GM12878 (cell line): ENCODE data around the gene RETREG3. TPM values are rescaled to one million over a fixed set of nuclear protein-coding genes. Genes with fewer than 3 reads are reported as not detected.

Experiments used
- ATF7 ChIP-seq: fragments of 450-650 bp; IDR thresholded peaks from 2 replicates; pipeline ENCODE4 v1.6.1; 2016; ENCODE audit warnings: low read depth, mild to moderate bottlenecking
- FOS ChIP-seq: IDR thresholded peaks from 3 replicates; pipeline ENCODE4 v1.6.1; 2011; ENCODE audit warnings: borderline replicate concordance; ENCODE audit not compliant: insufficient read length; ENCODE audit errors: extremely low read depth
- IKZF1 ChIP-seq: fragments of 450-650 bp; conservative IDR thresholded peaks from 2 replicates; pipeline ENCODE4 v1.6.1; 2017; ENCODE audit warnings: antibody characterized with exemption, mild to moderate bottlenecking
- MYC ChIP-seq: IDR thresholded peaks from 2 replicates; pipeline ENCODE4 v1.6.1; 2011; ENCODE audit warnings: mild to moderate bottlenecking, low read length, moderate library complexity, inconsistent platforms; ENCODE audit not compliant: insufficient read depth, insufficient replicate concordance, insufficient read length, severe bottlenecking
- NBN ChIP-seq: fragments of 450-650 bp; IDR thresholded peaks from 2 replicates; pipeline ENCODE4 v1.6.1; 2016
- POU2F2 ChIP-seq: IDR thresholded peaks from 3 replicates; pipeline ENCODE4 v1.6.1; 2011; ENCODE audit warnings: low read depth, mild to moderate bottlenecking, low read length, borderline replicate concordance
- SRF ChIP-seq, 2 experiments: IDR thresholded peaks; 2 replicates each; pipeline ENCODE4 v1.6.1; 2011; ENCODE audit warnings: low read depth in 2 of 2, low read length in 2 of 2, mild to moderate bottlenecking in 1 of 2, moderate library complexity in 1 of 2
- ZSCAN29 ChIP-seq: fragments of 450-650 bp; IDR thresholded peaks from 2 replicates; pipeline ENCODE4 v1.6.1; 2017; ENCODE audit warnings: mild to moderate bottlenecking, moderate library complexity
- polyA plus RNA-seq, 11 experiments: library from polyadenylated mRNA; depleted of rRNA in 4 of 11; unstranded in 6 of 11; stranded (reverse) in 5 of 11; fragments of >200 nt; fragmentation: Nextera tagmentation in 4 of 11; fragmentation: Illumina TruSeq in 1 of 11; extraction: Ambion mirVana in 4 of 11; extraction: Trizol in 1 of 11; gene quantifications; 1 replicate in 1 of 11; 2 replicates in 10 of 11; pipeline versions ENCODE4 v1.2.1 to v1.2.3, GENCODE V29; 2011 to 2016; ENCODE audit warnings: inconsistent platforms in 2 of 11, missing spikeins in 2 of 11, low read depth in 1 of 11
- total RNA-seq, 4 experiments: library from RNA; depleted of rRNA in 3 of 4; stranded (reverse); fragments of >200 nt in 3 of 4; fragmentation: Illumina TruSeq in 1 of 4; extraction: Trizol in 1 of 4; gene quantifications; 2 replicates each; pipeline versions ENCODE4 v1.2.1 to v1.2.3, GENCODE V29; 2013 to 2021
- TF ChIP-seq, protein P1 (sequence below): fragments of 450-650 bp; formaldehyde crosslinking; IDR thresholded peaks from 2 replicates; pipeline ENCODE4 v1.5.0; 2022; ENCODE audit warnings: mild to moderate bottlenecking, missing genetic modification characterization
- TF ChIP-seq, protein P2 (sequence below), 3 experiments: IDR thresholded peaks in 2 of 3; conservative IDR thresholded peaks in 1 of 3; 2 replicates each; pipeline ENCODE4 v1.5.1; 2011; ENCODE audit warnings: low read depth in 3 of 3, low read length in 3 of 3, mild to moderate bottlenecking in 3 of 3, control low read depth in 2 of 3, moderate library complexity in 2 of 3, inconsistent platforms in 1 of 3, mixed read lengths in 1 of 3; ENCODE audit not compliant: control insufficient read depth in 2 of 3, insufficient read depth in 1 of 3; ENCODE audit errors: extremely low read depth in 1 of 3
- TF ChIP-seq, protein P3 (sequence below): fragments of 450-650 bp; IDR thresholded peaks from 2 replicates; pipeline ENCODE4 v1.6.1; 2014; ENCODE audit warnings: mild to moderate bottlenecking
- TF ChIP-seq, protein P4 (sequence below): fragments of 450-650 bp; IDR thresholded peaks from 2 replicates; pipeline ENCODE4 v1.6.1; 2017; ENCODE audit warnings: low read depth, mild to moderate bottlenecking, moderate library complexity
- TF ChIP-seq, protein P5 (sequence below): fragments of 450-650 bp; IDR thresholded peaks from 2 replicates; pipeline ENCODE4 v1.6.1; 2016; ENCODE audit warnings: mild to moderate bottlenecking
- TF ChIP-seq, protein P6 (sequence below): fragments of 450-650 bp; conservative IDR thresholded peaks from 2 replicates; pipeline ENCODE4 v1.6.1; 2017; ENCODE audit warnings: mild to moderate bottlenecking, moderate library complexity
- TF ChIP-seq, protein P7 (sequence below): fragments of 450-650 bp; IDR thresholded peaks from 2 replicates; pipeline ENCODE4 v1.6.1; 2016; ENCODE audit warnings: mild to moderate bottlenecking

Gene RETREG3
- total and polyA plus RNA-seq, 10 of the 15 experiments (the other 5 are each of a cell fraction or from before 2014, with no cell fraction given): 7.0 to 50.6 (median 27.3) TPM

DNA sequence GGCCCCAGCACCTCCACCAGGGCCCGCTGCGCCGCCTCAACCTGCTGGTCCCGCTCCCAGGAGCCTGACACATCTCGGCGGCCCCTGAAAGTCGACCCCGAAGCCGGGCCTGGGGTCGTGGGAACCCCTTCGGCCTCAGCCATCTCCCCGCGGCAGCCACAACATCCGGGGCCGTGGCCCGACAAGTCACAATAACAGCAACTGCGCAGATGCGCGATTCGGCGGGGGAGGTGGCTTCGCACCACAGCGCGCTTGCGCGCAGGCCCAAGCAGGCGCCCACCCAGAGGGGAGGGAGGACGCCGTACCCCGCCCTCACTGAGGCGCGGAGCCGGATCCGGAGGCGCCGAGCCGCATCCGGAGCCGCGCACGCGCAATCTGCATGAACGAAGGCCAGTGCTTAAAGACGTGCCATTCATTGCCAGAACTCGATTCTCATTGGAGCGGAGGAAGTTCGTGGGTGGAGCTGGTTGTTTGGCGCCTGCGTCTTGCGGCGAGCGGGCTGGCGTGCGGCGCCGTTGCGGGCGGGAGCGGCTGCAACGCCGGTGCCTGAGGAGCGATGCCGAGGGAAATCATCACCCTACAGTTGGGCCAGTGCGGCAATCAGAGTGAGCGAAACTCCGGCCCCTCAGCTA, at the start of gene RETREG3, which contains the start of gene TUBG1 (continued):
- TF ChIP-seq, protein P1, sequence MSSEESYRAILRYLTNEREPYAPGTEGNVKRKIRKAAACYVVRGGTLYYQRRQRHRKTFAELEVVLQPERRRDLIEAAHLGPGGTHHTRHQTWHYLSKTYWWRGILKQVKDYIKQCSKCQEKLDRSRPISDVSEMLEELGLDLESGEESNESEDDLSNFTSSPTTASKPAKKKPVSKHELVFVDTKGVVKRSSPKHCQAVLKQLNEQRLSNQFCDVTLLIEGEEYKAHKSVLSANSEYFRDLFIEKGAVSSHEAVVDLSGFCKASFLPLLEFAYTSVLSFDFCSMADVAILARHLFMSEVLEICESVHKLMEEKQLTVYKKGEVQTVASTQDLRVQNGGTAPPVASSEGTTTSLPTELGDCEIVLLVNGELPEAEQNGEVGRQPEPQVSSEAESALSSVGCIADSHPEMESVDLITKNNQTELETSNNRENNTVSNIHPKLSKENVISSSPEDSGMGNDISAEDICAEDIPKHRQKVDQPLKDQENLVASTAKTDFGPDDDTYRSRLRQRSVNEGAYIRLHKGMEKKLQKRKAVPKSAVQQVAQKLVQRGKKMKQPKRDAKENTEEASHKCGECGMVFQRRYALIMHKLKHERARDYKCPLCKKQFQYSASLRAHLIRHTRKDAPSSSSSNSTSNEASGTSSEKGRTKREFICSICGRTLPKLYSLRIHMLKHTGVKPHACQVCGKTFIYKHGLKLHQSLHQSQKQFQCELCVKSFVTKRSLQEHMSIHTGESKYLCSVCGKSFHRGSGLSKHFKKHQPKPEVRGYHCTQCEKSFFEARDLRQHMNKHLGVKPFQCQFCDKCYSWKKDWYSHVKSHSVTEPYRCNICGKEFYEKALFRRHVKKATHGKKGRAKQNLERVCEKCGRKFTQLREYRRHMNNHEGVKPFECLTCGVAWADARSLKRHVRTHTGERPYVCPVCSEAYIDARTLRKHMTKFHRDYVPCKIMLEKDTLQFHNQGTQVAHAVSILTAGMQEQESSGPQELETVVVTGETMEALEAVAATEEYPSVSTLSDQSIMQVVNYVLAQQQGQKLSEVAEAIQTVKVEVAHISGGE (CRISPR knock-in tag): no peak
- TF ChIP-seq, protein P2, sequence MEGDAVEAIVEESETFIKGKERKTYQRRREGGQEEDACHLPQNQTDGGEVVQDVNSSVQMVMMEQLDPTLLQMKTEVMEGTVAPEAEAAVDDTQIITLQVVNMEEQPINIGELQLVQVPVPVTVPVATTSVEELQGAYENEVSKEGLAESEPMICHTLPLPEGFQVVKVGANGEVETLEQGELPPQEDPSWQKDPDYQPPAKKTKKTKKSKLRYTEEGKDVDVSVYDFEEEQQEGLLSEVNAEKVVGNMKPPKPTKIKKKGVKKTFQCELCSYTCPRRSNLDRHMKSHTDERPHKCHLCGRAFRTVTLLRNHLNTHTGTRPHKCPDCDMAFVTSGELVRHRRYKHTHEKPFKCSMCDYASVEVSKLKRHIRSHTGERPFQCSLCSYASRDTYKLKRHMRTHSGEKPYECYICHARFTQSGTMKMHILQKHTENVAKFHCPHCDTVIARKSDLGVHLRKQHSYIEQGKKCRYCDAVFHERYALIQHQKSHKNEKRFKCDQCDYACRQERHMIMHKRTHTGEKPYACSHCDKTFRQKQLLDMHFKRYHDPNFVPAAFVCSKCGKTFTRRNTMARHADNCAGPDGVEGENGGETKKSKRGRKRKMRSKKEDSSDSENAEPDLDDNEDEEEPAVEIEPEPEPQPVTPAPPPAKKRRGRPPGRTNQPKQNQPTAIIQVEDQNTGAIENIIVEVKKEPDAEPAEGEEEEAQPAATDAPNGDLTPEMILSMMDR (IDR thresholded peaks at IDR 0.05 in 2 of 3, conservative IDR thresholded peaks at IDR 0.05 in 1 of 3; ENCODE audit: control insufficient read depth in 2 of 3, extremely low read depth in 1 of 3, insufficient read depth in 1 of 3, low read depth in 3 of 3, low read length in 3 of 3): peak; percentile 16 to 24 (median 20); a peak in 2 of 6 replicates
- TF ChIP-seq, protein P3, sequence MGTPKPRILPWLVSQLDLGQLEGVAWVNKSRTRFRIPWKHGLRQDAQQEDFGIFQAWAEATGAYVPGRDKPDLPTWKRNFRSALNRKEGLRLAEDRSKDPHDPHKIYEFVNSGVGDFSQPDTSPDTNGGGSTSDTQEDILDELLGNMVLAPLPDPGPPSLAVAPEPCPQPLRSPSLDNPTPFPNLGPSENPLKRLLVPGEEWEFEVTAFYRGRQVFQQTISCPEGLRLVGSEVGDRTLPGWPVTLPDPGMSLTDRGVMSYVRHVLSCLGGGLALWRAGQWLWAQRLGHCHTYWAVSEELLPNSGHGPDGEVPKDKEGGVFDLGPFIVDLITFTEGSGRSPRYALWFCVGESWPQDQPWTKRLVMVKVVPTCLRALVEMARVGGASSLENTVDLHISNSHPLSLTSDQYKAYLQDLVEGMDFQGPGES: no peak
- TF ChIP-seq NBN (0 out of 2 replicates have a peak, but pooled peaks have one; percentile 18), IKZF1 (peak; percentile 76), MYC (no peak), ATF7 (no peak), POU2F2 (peak; percentile 25; the same call in 2 of the 3 replicates), ZSCAN29 (no peak), FOS (no peak), SRF (IDR thresholded peaks at IDR 0.05; ENCODE audit: low read depth in 2 of 2, low read length in 2 of 2) (no peak)
- TF ChIP-seq, protein P4, sequence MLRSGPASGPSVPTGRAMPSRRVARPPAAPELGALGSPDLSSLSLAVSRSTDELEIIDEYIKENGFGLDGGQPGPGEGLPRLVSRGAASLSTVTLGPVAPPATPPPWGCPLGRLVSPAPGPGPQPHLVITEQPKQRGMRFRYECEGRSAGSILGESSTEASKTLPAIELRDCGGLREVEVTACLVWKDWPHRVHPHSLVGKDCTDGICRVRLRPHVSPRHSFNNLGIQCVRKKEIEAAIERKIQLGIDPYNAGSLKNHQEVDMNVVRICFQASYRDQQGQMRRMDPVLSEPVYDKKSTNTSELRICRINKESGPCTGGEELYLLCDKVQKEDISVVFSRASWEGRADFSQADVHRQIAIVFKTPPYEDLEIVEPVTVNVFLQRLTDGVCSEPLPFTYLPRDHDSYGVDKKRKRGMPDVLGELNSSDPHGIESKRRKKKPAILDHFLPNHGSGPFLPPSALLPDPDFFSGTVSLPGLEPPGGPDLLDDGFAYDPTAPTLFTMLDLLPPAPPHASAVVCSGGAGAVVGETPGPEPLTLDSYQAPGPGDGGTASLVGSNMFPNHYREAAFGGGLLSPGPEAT: 0 out of 2 replicates have a peak, but pooled peaks have one; percentile 18
- TF ChIP-seq, protein P5, sequence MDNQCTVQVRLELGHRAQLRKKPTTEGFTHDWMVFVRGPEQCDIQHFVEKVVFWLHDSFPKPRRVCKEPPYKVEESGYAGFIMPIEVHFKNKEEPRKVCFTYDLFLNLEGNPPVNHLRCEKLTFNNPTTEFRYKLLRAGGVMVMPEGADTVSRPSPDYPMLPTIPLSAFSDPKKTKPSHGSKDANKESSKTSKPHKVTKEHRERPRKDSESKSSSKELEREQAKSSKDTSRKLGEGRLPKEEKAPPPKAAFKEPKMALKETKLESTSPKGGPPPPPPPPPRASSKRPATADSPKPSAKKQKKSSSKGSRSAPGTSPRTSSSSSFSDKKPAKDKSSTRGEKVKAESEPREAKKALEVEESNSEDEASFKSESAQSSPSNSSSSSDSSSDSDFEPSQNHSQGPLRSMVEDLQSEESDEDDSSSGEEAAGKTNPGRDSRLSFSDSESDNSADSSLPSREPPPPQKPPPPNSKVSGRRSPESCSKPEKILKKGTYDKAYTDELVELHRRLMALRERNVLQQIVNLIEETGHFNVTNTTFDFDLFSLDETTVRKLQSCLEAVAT: 0 out of 2 replicates have a peak, but pooled peaks have one; percentile 43
- TF ChIP-seq, protein P6, sequence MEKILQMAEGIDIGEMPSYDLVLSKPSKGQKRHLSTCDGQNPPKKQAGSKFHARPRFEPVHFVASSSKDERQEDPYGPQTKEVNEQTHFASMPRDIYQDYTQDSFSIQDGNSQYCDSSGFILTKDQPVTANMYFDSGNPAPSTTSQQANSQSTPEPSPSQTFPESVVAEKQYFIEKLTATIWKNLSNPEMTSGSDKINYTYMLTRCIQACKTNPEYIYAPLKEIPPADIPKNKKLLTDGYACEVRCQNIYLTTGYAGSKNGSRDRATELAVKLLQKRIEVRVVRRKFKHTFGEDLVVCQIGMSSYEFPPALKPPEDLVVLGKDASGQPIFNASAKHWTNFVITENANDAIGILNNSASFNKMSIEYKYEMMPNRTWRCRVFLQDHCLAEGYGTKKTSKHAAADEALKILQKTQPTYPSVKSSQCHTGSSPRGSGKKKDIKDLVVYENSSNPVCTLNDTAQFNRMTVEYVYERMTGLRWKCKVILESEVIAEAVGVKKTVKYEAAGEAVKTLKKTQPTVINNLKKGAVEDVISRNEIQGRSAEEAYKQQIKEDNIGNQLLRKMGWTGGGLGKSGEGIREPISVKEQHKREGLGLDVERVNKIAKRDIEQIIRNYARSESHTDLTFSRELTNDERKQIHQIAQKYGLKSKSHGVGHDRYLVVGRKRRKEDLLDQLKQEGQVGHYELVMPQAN: no peak; the same call in 1 of the 2 replicates
- TF ChIP-seq, protein P7, sequence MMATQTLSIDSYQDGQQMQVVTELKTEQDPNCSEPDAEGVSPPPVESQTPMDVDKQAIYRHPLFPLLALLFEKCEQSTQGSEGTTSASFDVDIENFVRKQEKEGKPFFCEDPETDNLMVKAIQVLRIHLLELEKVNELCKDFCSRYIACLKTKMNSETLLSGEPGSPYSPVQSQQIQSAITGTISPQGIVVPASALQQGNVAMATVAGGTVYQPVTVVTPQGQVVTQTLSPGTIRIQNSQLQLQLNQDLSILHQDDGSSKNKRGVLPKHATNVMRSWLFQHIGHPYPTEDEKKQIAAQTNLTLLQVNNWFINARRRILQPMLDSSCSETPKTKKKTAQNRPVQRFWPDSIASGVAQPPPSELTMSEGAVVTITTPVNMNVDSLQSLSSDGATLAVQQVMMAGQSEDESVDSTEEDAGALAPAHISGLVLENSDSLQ: peak; percentile 97
